Myocyte (in vitro differentiated cells): ENCODE data around the gene SVOP. TPM values are rescaled to one million over a fixed set of nuclear protein-coding genes. Genes with fewer than 3 reads are reported as not detected.
"Not testable (repeated sequence)": the region's sequence is repeated elsewhere in the genome, so short reads cannot be mapped to it uniquely, and the experiment has no call there.

Experiments
- DNase-seq: peaks from one replicate; pipeline ENCODE4 v3.0.0-alpha.2; 2012; ENCODE audit warnings: low read depth
- total RNA-seq: library from RNA; depleted of rRNA; stranded (reverse); fragments of >200 nt; gene quantifications from 2 replicates; pipeline ENCODE4 v1.2.3, GENCODE V29; 2014

SVOP gene
- total RNA-seq, 1 donor from 2014 or later, result 0.03 TPM

GRCh38 chr12:109033239-109034196, 12.7 kb upstream of the SVOP start:
- peak; percentile 56 for DNase-seq

- no peak for DNase-seq
These were observed 8.5 kb upstream of the SVOP start for GRCh38 chr12:109029411-109029810.

GRCh38 chr12:109028624-109029023, 7.8 kb upstream of the SVOP start:
- not testable (repeated sequence) for DNase-seq

GRCh38 chr12:109027767-109028166, 6.9 kb upstream of the SVOP start:
- DNase-seq, result no peak

GRCh38 chr12:109020146-109020795, 597 bp downstream of the SVOP start:
- DNase-seq, result no peak

GRCh38 chr12:109018296-109018695, 2.6 kb downstream of the SVOP start:
- peak; percentile 2 for DNase-seq

- DNase-seq, result no peak
These were observed 3.9 kb downstream of the SVOP start for GRCh38 chr12:109016978-109017377.

GRCh38 chr12:109016016-109016415, 4.9 kb downstream of the SVOP start:
- DNase-seq, result no peak

GRCh38 chr12:109014984-109015765, 5.7 kb downstream of the SVOP start:
- no peak for DNase-seq

- no peak for DNase-seq
These were observed 10.6 kb downstream of the SVOP start for GRCh38 chr12:109010259-109010658.

- no peak for DNase-seq
These were observed 11.1 kb downstream of the SVOP start for GRCh38 chr12:109009766-109010165.

- DNase-seq, result no peak
These were observed 16.9 kb downstream of the SVOP start for GRCh38 chr12:109004017-109004416.

GRCh38 chr12:108996320-108996719, 24.5 kb downstream of the SVOP start:
- no peak for DNase-seq

GRCh38 chr12:108995370-108995992, 25.4 kb downstream of the SVOP start:
- DNase-seq, result no peak

- not testable (repeated sequence) for DNase-seq
These were observed 30.8 kb downstream of the SVOP start for GRCh38 chr12:108990103-108990502.

- no peak for DNase-seq
These were observed 31.5 kb downstream of the SVOP start for GRCh38 chr12:108989376-108989775.

- DNase-seq, result no peak
These were observed 35.1 kb downstream of the SVOP start for GRCh38 chr12:108985750-108986149.

- DNase-seq, result no peak
These were observed 37.6 kb downstream of the SVOP start for GRCh38 chr12:108983227-108983626.

GRCh38 chr12:108982621-108983219, 38.1 kb downstream of the SVOP start:
- no peak for DNase-seq

- no peak for DNase-seq
These were observed 39.0 kb downstream of the SVOP start for GRCh38 chr12:108981835-108982234.
